Cardiac fibroblast (primary cell): ENCODE data around the gene SIGLECL1.

Experiments
- DNase-seq, 2 donors: peaks; one replicate each; pipeline versions ENCODE4 v3.0.0 to v3.0.0-alpha.2; 2010; ENCODE audit warnings: low read depth in 2 of 2
- H3K4me3 ChIP-seq, 2 donors: replicated peaks in 1 of 2; 1 replicate in 1 of 2; 2 replicates in 1 of 2; pipeline ENCODE4 v1.5.1; 2011; ENCODE audit warnings: low read depth in 2 of 2, low read length in 2 of 2, mild to moderate bottlenecking in 2 of 2, moderate library complexity in 1 of 2
- CTCF ChIP-seq: IDR thresholded peaks from one replicate; pipeline ENCODE4 v1.5.1; 2011; ENCODE audit warnings: low read depth, mild to moderate bottlenecking, low read length, inconsistent platforms

The SIGLECL1 gene

GRCh38 chr19:51294977-51295375 is 44.1 kb downstream of the SIGLECL1 start:
- DNase-seq, result no peak
- no peak overlapping the region for H3K4me3 ChIP-seq
- no peak for TF ChIP-seq CTCF

GRCh38 chr19:51295382-51296126 is 44.7 kb downstream of the SIGLECL1 start:
- no peak for TF ChIP-seq CTCF
- H3K4me3 ChIP-seq, result no peak overlapping the region
- DNase-seq, result no peak

- no peak for TF ChIP-seq CTCF
- no peak overlapping the region for H3K4me3 ChIP-seq
- no peak for DNase-seq
Observed at GRCh38 chr19:51296336-51297093, 45.6 kb downstream of the SIGLECL1 start.

GRCh38 chr19:51297406-51297805 is 46.5 kb downstream of the SIGLECL1 start:
- no peak overlapping the region for H3K4me3 ChIP-seq
- DNase-seq, result no peak
- TF ChIP-seq CTCF, result no peak

GRCh38 chr19:51301266-51301665 is 50.4 kb downstream of the SIGLECL1 start:
- no peak for TF ChIP-seq CTCF
- DNase-seq, result no peak
- H3K4me3 ChIP-seq, result no peak overlapping the region

- no peak for TF ChIP-seq CTCF
- no peak overlapping the region for H3K4me3 ChIP-seq
- no peak for DNase-seq
Observed at GRCh38 chr19:51305479-51305878, 54.6 kb downstream of the SIGLECL1 start.
